GM19452 (cell line): ENCODE measurements around the gene BAZ2B.

Experiments used
- ATAC-seq: cut with Tn5 transposase; IDR thresholded peaks from one replicate; pipeline ENCODE4 v1.9.1; 2021; ENCODE audit not compliant: unreplicated experiment

The BAZ2B gene

DNA sequence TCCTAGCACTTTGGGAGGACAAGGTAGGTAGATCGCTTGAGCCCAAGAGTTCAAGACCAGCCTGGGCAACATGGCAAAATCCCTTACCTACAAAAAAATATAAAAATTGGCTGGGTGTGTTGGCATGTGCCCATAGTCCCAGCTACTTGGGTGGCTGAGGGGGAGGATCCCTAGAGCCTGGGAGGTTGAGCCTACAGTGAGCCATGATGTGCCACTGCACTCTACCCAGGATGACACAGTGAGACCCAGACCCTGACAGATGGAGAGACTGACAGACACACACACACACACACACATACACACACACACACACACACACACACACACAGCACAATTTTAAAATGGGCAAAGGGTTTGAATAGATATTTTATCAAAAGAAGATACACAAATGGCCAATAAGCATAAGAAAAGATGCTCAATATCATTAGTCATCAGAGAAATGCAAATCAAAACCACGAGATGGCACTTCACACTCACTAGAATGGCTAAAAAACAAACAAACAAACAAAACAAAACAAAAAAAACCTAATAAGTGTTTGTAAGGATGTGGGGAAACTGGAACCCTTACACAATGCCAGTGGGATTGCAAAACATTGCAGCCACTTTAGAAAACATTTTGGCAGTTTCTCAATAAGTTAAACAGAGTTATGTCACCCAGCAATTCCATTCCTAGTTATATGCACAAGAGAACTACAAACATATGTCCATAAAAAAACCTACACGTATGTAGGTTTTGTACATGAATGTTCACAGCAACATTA lies 42.3 kb downstream of the BAZ2B start:
- ATAC-seq = no peak

DNA sequence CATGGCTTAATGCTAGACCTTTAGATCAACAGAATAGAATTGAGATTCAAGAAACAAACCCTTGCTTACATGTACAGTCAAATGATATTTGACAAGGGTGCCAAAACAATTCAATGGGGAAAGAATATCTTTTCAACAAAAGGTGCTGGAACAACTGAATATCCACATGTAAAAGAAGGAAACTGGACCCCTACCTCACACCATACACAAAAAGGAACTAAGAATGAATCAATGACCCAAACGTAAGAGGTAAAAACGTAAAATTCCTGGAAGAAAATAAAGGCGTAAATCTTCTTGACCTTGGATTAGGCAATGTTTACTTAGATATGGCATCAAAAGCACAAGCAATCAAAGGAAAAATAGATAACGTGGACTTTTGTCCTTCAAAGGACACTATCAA lies 43.1 kb downstream of the BAZ2B start:
- no peak for ATAC-seq

- no peak for ATAC-seq
Observed at GRCh38 chr2:159572459-159572858, 43.9 kb downstream of the BAZ2B start.

DNA sequence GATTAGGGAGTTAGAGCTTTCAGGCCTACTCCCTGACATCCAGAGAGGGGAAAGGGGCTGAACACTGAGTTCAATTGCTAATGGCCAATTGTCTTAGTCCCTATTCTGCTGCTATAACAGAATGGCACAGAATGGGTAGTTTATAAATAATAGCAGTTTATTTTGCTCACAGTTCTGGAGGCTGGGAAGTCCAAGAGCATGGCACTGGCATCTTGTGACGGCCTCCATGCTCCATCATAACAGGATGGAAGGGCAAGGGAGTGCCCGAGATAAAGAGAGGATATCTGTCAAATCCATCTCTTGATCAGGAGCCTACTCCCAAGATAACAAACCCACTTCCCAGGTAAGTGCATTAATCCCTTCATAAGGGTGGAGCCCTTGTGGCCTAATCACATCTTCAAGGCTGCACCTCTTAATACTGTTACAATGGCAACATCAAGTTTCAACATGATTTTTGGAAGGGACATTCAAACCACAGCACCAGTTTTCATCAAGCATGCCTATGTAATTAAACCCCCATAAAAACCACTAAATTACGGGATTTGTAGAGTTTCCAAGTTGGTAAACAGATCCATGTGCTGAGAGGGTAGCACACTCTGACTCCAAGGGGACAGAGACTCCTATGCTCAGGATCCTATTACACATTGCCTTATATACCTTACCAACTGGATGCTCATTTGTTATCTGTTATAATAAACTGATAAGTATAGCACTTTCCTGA lies 44.6 kb downstream of the BAZ2B start:
- ATAC-seq = no peak

DNA sequence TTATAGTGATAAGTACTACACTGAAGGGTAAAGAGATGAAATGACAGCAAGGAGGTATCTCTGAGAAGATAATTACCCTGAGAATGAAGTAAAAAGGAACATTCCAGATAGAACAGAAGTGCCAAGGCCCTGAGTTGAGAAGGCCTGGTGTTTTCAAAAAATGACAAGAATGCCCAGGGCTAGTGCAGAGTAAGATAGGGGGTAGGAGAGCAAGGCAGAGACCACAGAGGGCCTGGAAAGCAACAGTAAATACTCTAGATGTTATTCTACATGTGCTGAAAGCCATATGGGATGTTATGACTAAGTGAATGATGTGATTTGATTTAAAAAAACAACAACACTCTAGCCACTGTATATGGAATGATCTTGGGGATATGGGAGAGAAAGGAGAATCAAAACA lies 52.3 kb downstream of the BAZ2B start:
- ATAC-seq = no peak

- no peak for ATAC-seq
Observed at GRCh38 chr2:159562248-159562647, 54.1 kb downstream of the BAZ2B start.

GRCh38 chr2:159561786-159562185 lies 54.6 kb downstream of the BAZ2B start:
- no peak for ATAC-seq

- ATAC-seq = no peak
Observed at GRCh38 chr2:159561242-159561641, 55.1 kb downstream of the BAZ2B start.

DNA sequence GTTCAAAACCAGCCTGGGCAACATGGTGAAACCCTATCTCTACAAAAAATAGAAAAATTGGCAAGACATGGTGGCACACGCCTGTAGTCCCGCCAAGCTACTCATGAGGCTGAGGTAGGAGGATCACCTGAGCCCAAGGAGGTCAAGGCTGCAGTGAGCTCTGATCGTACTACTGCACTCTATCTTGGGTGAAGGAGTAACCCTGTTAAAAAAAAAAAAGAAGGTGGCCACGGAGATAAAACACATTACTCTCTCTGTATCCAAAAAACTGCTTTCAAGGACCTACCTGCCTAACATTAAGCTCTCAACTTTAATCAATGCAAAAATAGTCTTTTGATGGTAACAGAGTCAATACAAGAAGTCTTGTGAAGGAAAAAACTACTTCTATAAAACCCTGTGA lies 57.3 kb downstream of the BAZ2B start:
- no peak for ATAC-seq

DNA sequence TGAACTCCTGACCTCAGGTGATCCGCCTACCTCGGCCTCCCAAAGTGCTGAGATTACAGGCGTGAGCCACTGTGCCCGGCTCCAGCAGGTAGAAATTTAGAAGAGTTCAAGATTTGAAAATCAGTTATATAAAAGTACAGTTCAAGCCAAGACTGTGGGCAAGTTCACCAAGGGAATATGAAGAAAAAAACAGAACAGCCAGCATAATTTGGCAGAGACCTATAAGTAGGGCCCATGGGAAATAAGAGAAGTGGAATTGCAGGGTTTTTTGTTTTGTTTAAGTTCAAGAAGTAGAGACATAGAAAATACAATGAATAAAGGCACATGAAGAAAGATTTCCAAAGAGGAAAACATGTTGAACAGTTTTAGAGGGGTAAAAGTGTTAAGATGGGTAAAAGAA lies 57.9 kb downstream of the BAZ2B start:
- ATAC-seq = no peak

GRCh38 chr2:159557437-159558034 lies 58.8 kb downstream of the BAZ2B start:
- no peak for ATAC-seq

- no peak for ATAC-seq
Observed at GRCh38 chr2:159555651-159556392, 60.5 kb downstream of the BAZ2B start.

DNA sequence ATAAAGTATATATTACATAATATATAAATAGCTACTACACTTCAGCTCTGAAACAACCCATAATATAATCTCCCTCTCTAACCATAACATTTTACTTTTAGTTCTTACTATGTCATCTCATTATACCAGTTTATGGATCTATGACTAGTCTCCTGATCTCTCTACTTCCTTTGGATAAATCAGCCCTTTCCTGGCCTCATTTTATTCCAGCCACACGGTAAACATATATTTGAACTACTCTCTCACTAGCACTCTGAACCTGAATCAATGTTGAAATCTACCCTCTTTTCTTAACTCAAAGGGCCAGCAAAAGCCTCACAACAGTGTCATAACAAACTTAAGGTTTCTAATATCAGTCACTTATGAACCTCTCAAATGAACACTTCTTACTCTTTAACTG lies 62.6 kb downstream of the BAZ2B start:
- ATAC-seq = no peak

DNA sequence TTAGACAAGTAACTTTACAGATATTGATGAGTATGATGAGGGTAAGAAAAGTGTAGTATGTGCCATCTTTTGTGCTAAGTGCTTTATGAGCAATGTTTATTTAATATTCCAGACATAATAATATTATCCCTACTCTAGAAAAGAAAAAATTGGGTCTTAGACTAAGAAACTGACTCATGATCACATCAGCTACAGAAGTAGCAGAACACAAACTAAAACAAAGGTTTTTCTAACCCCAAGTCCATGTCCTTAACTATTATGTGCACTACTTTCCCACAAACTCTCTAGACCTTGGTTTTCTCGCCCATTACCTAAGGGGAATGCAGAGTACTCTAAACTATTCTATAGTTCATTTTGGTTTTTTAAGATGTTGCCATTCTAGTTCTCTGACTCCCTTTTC lies 64.5 kb downstream of the BAZ2B start:
- no peak for ATAC-seq

DNA sequence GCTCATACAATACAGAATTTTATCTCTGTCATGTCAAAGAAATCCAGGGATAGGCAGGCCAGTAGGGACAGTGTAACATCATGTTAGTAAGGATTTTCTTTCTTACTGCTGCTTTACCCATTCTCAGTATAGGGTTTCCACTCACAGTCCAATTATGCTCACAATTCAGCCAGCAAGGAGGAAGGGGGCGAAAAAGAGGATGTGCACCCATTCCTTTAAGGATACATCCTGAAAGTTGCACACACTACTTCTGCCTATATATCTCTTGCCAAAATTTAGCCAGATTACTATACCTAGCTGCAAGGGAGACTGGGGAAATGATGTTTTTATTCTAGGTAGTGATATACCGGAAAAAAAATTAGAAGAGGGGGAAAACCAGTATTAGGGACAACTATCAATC lies 66.1 kb downstream of the BAZ2B start:
- ATAC-seq = no peak

DNA sequence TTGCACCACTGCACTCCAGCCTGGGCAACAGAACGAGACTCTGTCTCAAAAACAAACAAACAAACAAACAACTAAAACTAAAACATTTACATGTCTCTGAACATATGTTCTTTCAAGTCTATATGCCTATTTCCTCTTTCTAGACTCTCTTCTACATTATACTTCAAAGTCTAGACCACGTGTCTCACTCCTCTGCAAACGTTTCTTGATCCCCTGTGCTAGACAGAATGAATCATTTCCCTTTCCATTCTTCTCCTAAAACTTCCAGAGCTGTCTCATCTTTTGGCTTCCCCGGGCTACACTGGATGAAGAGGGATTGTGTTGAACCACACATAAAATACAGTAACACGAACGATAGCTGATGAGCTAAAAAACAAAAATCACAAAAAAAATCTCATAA lies 67.1 kb downstream of the BAZ2B start:
- no peak for ATAC-seq

GRCh38 chr2:159546716-159547430 lies 69.5 kb downstream of the BAZ2B start:
- ATAC-seq = no peak

DNA sequence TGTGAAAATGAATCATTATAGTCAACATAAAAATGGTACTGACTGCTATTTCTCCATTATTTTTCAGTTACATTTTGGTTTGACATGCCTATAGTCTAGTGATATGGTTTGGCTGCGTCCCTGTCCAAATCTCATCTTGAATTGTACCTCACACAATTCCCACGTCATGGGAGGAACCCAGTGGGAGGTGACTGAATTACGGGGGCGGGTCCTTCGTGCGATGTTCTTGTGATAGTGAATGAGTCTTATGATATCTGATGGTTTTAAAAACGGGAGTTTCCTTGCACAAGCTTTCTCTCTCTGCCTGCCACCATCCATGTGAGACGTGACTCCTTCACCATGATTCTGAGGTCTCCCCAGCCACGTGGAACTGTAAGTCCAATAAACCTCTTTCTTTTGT lies 70.3 kb downstream of the BAZ2B start:
- ATAC-seq = no peak

GRCh38 chr2:159545085-159545484 lies 71.3 kb downstream of the BAZ2B start:
- ATAC-seq = no peak

DNA sequence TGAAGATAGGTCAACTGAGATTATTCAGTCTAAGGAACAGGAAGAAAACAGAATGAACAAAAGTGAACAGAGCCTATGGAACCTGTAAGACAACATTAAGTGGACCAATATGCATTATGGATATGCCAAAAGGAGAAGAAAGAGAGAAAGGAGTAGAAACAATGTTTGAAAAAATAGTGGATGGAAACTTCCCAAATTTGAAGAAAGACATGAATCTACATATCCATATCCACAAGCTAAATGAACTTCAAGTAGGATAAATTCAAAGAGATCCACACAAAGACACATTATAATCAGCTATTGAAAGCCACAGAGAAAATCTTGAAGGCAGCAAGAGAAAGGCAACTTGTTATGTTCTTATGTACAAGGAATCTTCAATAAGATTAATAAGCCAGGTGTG lies 74.2 kb downstream of the BAZ2B start:
- ATAC-seq = no peak

DNA sequence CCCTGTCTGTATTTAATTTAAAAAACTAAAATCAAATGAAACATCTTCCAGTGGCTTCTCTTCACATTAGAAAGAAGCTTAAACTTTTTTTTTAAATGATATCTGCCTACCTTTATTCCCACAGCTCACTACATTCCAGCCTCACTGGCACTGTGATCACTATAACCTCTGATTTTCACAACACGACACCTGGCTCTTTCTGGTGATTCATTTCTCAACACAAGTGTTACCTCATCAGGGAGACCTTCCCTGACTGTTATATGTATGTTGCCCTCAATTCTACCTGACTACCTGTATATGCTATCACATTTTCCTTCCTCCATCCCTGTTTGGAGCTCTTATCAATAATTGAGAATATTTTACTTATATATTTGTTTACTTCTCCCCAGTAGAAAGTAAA lies 76.6 kb downstream of the BAZ2B start:
- no peak for ATAC-seq
